Measurements from ENCODE around the gene ROBO2. TPM values are rescaled to one million over a fixed set of nuclear protein-coding genes. Genes with fewer than 3 reads are reported as not detected.

Gene ROBO2
- total RNA-seq, 2 donors from 2014 or later: 1.4 to 3.4 TPM

- intact Hi-C loops (cut with DNase I): no loop called here
- no peak for DNase-seq (ENCODE audit: low spot score)
Measured at GRCh38 chr3:77179762-77180161, 139.9 kb downstream of the ROBO2 start.

GRCh38 chr3:77182341-77182740 lies 142.4 kb downstream of the ROBO2 start:
- DNase-seq (ENCODE audit: low spot score): no peak
- intact Hi-C loops (cut with DNase I): no loop called here

- no peak for DNase-seq (ENCODE audit: low spot score)
- intact Hi-C loops (cut with DNase I): no loop called here
Measured at GRCh38 chr3:77186319-77186718, 146.4 kb downstream of the ROBO2 start.

- intact Hi-C loops (cut with DNase I): no loop called here
- DNase-seq (ENCODE audit: low spot score): no peak
Measured at GRCh38 chr3:77186728-77187127, 146.8 kb downstream of the ROBO2 start.

- intact Hi-C loops (cut with DNase I): no loop called here
- no peak for DNase-seq (ENCODE audit: low spot score)
Measured at GRCh38 chr3:77188210-77188609, 148.3 kb downstream of the ROBO2 start.

- intact Hi-C loops (cut with DNase I): no loop called here
- DNase-seq (ENCODE audit: low spot score): no peak
Measured at GRCh38 chr3:77189258-77189657, 149.4 kb downstream of the ROBO2 start.

- intact Hi-C loops (cut with DNase I): no loop called here
- no peak for DNase-seq (ENCODE audit: low spot score)
Measured at GRCh38 chr3:77189684-77190083, 149.8 kb downstream of the ROBO2 start.

GRCh38 chr3:77190374-77190773 lies 150.5 kb downstream of the ROBO2 start:
- intact Hi-C loops (cut with DNase I): no loop called here
- DNase-seq (ENCODE audit: low spot score): no peak

GRCh38 chr3:77191014-77191413 lies 151.1 kb downstream of the ROBO2 start:
- intact Hi-C loops (cut with DNase I): no loop called here
- DNase-seq (ENCODE audit: low spot score): no peak

- intact Hi-C loops (cut with DNase I): no loop called here
- DNase-seq (ENCODE audit: low spot score): no peak
Measured at GRCh38 chr3:77191640-77192039, 151.7 kb downstream of the ROBO2 start.

- intact Hi-C loops (cut with DNase I): no loop called here
- no peak for DNase-seq (ENCODE audit: low spot score)
Measured at GRCh38 chr3:77195766-77196545, 156.1 kb downstream of the ROBO2 start.

- intact Hi-C loops (cut with DNase I): no loop called here
- DNase-seq (ENCODE audit: low spot score): no peak
Measured at GRCh38 chr3:77197408-77197807, 157.5 kb downstream of the ROBO2 start.

GRCh38 chr3:77203851-77204250 lies 164.0 kb downstream of the ROBO2 start:
- no peak for DNase-seq (ENCODE audit: low spot score)
- intact Hi-C loops (cut with DNase I): no loop called here

- no peak for DNase-seq (ENCODE audit: low spot score)
- intact Hi-C loops (cut with DNase I): no loop called here
Measured at GRCh38 chr3:77204788-77205187, 164.9 kb downstream of the ROBO2 start.

GRCh38 chr3:77207753-77208152 lies 167.9 kb downstream of the ROBO2 start:
- no peak for DNase-seq (ENCODE audit: low spot score)
- intact Hi-C loops (cut with DNase I): no loop called here

- intact Hi-C loops (cut with DNase I): no loop called here
- DNase-seq (ENCODE audit: low spot score): no peak
Measured at GRCh38 chr3:77222701-77223100, 182.8 kb downstream of the ROBO2 start.

- intact Hi-C loops (cut with DNase I): no loop called here
- DNase-seq (ENCODE audit: low spot score): no peak
Measured at GRCh38 chr3:77227567-77227966, 187.7 kb downstream of the ROBO2 start.

GRCh38 chr3:77232557-77232956 lies 192.7 kb downstream of the ROBO2 start:
- no peak for DNase-seq (ENCODE audit: low spot score)
- intact Hi-C loops (cut with DNase I): no loop called here

GRCh38 chr3:77234004-77234403 lies 194.1 kb downstream of the ROBO2 start:
- intact Hi-C loops (cut with DNase I): no loop called here
- DNase-seq (ENCODE audit: low spot score): no peak

- no peak for DNase-seq (ENCODE audit: low spot score)
- intact Hi-C loops (cut with DNase I): no loop called here
Measured at GRCh38 chr3:77236118-77236517, 196.2 kb downstream of the ROBO2 start.

GRCh38 chr3:77240072-77240650 lies 200.3 kb downstream of the ROBO2 start:
- no peak for DNase-seq (ENCODE audit: low spot score)
- intact Hi-C loops (cut with DNase I): no loop called here

Data from posterior vena cava (tissue), 2 donors.